BLaER1 (cell line): ENCODE measurements around the gene AMOTL2.

Source experiments
- H3K27ac ChIP-seq: shearing (Covaris generic); formaldehyde crosslinking; 2 replicates; pipeline ENCODE4 v1.8.1; 2022
- H3K27me3 ChIP-seq: shearing (Covaris generic); formaldehyde crosslinking; 2 replicates; pipeline ENCODE4 v1.8.1; 2022
- H3K36me3 ChIP-seq: shearing (Covaris generic); formaldehyde crosslinking; 2 replicates; pipeline ENCODE4 v1.8.1; 2022
- H3K4me1 ChIP-seq: shearing (Covaris generic); formaldehyde crosslinking; 2 replicates; pipeline ENCODE4 v1.8.1; 2022
- H3K4me2 ChIP-seq: shearing (Covaris generic); formaldehyde crosslinking; 2 replicates; pipeline ENCODE4 v1.8.1; 2022
- H3K4me3 ChIP-seq: shearing (Covaris generic); formaldehyde crosslinking; 2 replicates; pipeline ENCODE4 v1.8.1; 2022
- H3K9ac ChIP-seq: shearing (Covaris generic); formaldehyde crosslinking; 2 replicates; pipeline ENCODE4 v1.8.1; 2022
- H3K9me3 ChIP-seq: shearing (Covaris generic); formaldehyde crosslinking; 2 replicates; pipeline ENCODE4 v1.8.1; 2022
- H4K20me1 ChIP-seq: shearing (Covaris generic); formaldehyde crosslinking; 2 replicates; pipeline ENCODE4 v1.8.1; 2022
- Cebpa-rat ChIP-seq: shearing (Covaris generic); IDR thresholded peaks from 2 replicates; pipeline ENCODE4 v1.8.1; 2022

AMOTL2 gene

DNA sequence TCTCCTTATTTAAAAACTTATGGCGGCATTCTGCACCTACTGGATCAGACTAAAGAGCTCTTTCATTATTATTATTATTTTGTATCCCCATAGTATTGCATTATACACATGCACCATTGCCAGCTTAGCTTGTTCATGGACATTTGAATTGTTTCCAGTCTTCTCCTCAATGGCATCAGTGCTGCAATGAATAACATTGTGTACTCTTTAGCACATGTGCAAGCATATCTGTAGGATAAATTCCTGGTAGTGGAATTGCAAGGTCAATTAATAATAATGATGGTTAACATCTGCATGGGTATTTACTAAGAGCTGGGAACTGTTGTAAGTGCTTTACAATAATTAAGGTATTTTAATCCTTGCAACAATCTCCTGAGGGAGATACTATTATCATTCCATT is 52.0 kb downstream of the AMOTL2 start:
- H3K4me1 ChIP-seq: peaks cover 12% of the 10 kb centered on the region
- H4K20me1 ChIP-seq: no peaks in the 10 kb centered on the region
- no peaks in the 10 kb centered on the region for H3K9me3 ChIP-seq
- no peak overlapping the region for H3K9ac ChIP-seq
- no peak overlapping the region for H3K4me3 ChIP-seq
- H3K27me3 ChIP-seq: no peaks in the 10 kb centered on the region
- no peaks in the 10 kb centered on the region for H3K36me3 ChIP-seq
- no peak for TF ChIP-seq Cebpa-rat
- no peak overlapping the region for H3K4me2 ChIP-seq
- no peak overlapping the region for H3K27ac ChIP-seq

DNA sequence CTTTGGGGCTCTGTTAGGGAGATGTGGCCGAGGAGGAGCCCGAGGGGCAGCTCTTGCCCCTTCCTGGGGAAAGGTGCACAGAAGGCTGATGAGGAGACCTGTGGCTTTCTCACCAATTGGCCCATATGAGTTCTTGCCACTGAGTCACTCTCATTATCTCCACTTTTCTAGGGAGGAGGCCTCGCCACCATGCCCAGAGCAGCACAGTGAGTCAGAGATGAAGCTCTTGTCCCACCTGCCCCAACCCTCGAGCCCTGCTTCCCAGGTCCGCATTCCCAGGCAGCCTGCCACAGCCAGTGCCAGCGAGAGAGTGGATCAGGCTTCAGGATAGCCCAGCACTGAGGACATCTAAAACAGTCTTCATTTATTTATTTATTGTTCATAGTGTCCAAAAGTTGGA is 53.5 kb downstream of the AMOTL2 start:
- Histone ChIP-seq H3K9ac (no peak overlapping the region), H3K4me1 (no peaks in the 10 kb centered on the region), H3K4me3 (no peak overlapping the region), H4K20me1 (no peaks in the 10 kb centered on the region), H3K36me3 (no peaks in the 10 kb centered on the region), H3K27ac (no peak overlapping the region), H3K4me2 (no peak overlapping the region), H3K27me3 (no peaks in the 10 kb centered on the region), H3K9me3 (no peaks in the 10 kb centered on the region)
- TF ChIP-seq Cebpa-rat: no peak

DNA sequence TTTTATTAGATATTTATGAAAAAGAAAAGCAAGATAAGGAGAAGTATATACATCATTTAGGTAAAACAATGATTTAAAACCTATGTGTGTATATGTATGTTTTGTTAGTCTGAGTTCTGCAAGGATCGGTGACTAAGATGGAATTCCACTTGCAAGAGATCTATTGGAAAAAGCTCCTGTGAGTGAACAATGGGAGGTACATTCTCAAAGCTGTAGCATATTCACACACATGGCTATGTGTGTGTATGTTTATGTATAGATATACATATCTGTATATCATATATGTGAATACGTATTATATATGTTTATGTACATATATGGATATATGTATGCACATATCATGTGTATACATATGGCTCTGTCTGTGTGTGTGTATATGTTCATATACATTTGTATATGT is 54.3 kb downstream of the AMOTL2 start:
- H3K9me3 ChIP-seq: no peaks in the 10 kb centered on the region
- H3K27me3 ChIP-seq: no peaks in the 10 kb centered on the region
- H3K9ac ChIP-seq: no peak overlapping the region
- no peaks in the 10 kb centered on the region for H3K4me1 ChIP-seq
- no peaks in the 10 kb centered on the region for H4K20me1 ChIP-seq
- no peak for TF ChIP-seq Cebpa-rat
- no peak overlapping the region for H3K27ac ChIP-seq
- no peak overlapping the region for H3K4me3 ChIP-seq
- H3K4me2 ChIP-seq: no peak overlapping the region
- H3K36me3 ChIP-seq: no peaks in the 10 kb centered on the region

DNA sequence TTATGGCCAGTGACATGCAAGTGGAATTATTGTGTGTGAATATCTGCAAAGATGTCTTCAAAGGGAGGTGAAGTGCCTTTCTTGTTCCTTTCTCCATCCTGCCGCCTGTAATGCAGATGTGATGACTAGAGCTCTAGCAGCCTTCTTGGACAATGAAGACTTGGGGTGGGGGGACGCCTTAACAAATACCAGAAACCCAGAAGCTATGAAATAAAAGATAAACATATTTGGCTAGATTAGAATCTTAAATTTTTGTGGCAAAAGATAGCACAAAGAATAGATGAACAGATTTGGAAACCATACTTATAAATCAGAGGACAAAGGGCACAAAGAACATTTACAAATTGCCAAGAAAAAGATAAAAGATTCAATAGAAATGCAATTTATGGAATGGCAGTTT is 56.1 kb downstream of the AMOTL2 start:
- Histone ChIP-seq H3K4me2 (no peak overlapping the region), H3K36me3 (no peaks in the 10 kb centered on the region), H3K4me1 (no peaks in the 10 kb centered on the region), H3K27me3 (no peaks in the 10 kb centered on the region), H3K27ac (no peak overlapping the region), H3K4me3 (no peak overlapping the region), H3K9ac (no peak overlapping the region), H4K20me1 (no peaks in the 10 kb centered on the region), H3K9me3 (no peaks in the 10 kb centered on the region)
- TF ChIP-seq Cebpa-rat: no peak

DNA sequence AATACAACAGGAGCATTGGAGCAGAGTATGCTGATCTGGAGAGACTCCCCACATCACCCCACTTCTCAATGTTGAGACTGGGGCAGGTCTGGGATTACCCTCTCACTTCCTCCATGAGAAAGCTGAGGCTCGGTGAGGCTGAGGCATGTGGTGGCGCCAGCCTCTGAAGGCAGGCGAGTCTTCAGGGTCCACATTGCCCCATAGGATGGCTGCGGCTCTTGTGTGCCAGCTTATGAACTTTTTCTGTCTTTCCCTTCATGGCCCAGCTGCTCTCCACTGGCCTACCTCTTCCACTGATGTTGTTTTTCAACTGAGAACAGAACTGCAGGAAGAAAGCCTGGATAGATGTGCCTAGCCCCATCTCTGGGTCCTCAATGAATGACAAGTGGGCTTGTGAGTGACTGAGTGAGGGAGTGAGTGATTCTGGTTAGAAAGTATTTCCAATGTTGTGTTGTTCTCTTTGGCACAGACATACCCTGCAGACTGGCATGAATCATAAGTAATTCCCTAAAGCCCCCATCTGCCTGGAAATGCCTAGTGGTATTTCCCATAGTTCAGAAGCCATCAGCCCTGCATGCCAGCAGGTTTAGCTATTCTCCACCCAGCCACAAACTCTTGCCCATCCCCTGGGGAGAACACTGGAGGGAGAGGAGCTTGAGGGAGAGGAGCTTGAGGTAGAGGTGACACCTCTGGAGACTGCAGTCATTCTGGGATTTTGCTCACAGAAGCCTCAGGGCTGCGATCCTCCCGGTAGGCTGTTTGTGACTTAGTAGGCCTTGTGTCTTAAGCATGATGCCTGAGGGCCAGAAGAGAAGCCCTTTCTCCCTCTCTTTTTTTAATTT is 56.9 kb downstream of the AMOTL2 start:
- H3K9me3 ChIP-seq: no peaks in the 10 kb centered on the region
- H4K20me1 ChIP-seq: no peaks in the 10 kb centered on the region
- no peak overlapping the region for H3K4me2 ChIP-seq
- H3K9ac ChIP-seq: no peak overlapping the region
- no peak overlapping the region for H3K27ac ChIP-seq
- TF ChIP-seq Cebpa-rat: no peak
- peaks cover 4% of the 10 kb centered on the region; the same call in 1 of the 2 replicates for H3K27me3 ChIP-seq
- H3K4me1 ChIP-seq: no peaks in the 10 kb centered on the region
- H3K36me3 ChIP-seq: no peaks in the 10 kb centered on the region
- no peak overlapping the region for H3K4me3 ChIP-seq

DNA sequence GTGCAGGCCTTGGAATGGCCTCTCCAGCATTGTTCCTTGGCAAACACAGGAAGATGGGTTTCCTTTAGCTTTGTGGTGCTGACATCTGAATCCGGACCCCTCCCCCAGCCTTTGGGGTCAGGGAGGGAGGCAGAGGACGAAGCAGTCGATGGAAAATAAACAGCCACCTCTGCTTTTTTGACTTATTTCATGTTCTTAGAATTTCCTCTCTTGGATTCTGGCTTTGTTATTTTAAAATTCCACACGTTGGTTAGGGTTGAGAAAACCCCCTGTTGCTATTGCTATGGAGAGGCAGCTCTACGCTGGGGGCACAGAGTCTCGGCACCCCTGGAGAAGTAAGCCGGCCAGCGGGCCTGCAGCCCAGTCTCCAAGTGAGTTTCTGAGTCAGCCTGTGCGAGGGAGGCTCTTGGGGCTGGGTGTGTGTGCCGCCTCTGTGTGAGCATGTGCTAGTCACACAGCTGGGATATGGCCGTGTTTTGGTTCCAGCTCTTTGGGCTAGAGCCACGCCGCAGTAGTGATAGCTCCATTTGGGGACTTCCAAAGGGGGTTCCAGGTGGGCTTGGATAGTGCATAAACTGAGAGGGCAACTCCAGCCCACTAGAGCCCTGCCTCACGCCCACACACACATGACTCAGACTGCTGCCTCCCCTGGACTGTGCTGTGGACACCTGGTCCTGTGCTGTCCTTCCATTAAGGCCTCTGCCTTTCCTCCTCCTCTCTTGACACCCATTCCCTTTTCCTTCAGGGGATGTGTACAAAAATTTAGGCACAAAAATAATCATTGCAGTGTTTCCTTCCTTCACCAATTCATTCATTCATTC is 58.8 kb downstream of the AMOTL2 start:
- no peaks in the 10 kb centered on the region for H3K36me3 ChIP-seq
- no peak overlapping the region for H3K4me2 ChIP-seq
- TF ChIP-seq Cebpa-rat: no peak
- H4K20me1 ChIP-seq: no peaks in the 10 kb centered on the region
- H3K27ac ChIP-seq: no peak overlapping the region
- H3K9ac ChIP-seq: no peak overlapping the region
- H3K4me3 ChIP-seq: no peak overlapping the region
- peaks cover 1% of the 10 kb centered on the region; the same call in 1 of the 2 replicates for H3K4me1 ChIP-seq
- no peaks in the 10 kb centered on the region for H3K9me3 ChIP-seq
- peaks cover 4% of the 10 kb centered on the region; the same call in 1 of the 2 replicates for H3K27me3 ChIP-seq

DNA sequence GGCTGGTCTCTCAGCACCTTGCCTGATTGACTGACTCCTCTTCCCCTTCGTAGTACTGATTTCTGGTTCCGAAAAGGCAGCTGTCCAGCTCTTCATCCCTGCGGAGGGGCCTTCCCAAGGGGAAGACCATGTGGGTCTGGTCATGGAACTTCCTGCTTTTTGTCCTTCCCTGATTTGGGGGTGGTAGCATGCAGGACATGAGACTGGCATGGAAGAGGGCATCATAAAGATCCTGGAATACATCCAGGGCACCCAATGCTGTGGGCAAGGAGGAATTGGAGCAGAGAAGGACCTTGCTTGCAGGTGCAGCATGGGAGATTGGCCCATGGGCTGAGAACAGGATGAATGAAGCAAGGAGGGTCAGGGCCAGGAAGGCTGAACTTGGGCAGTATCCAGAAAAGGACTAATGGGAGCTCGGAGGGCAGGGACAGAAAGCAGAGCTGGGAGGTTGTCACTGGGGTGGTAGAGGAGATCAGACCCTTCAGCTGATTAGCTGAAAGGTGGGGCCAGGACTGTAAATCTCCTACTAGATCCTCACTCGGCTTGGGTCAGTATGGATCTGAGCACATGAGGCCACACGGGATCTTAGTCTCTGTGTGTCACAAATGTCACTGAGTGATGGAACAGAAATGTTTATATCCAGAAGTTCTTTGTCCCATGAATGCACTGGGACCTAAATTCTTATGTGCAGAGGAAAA is 59.5 kb downstream of the AMOTL2 start:
- no peak overlapping the region for H3K9ac ChIP-seq
- H3K4me3 ChIP-seq: no peak overlapping the region

DNA sequence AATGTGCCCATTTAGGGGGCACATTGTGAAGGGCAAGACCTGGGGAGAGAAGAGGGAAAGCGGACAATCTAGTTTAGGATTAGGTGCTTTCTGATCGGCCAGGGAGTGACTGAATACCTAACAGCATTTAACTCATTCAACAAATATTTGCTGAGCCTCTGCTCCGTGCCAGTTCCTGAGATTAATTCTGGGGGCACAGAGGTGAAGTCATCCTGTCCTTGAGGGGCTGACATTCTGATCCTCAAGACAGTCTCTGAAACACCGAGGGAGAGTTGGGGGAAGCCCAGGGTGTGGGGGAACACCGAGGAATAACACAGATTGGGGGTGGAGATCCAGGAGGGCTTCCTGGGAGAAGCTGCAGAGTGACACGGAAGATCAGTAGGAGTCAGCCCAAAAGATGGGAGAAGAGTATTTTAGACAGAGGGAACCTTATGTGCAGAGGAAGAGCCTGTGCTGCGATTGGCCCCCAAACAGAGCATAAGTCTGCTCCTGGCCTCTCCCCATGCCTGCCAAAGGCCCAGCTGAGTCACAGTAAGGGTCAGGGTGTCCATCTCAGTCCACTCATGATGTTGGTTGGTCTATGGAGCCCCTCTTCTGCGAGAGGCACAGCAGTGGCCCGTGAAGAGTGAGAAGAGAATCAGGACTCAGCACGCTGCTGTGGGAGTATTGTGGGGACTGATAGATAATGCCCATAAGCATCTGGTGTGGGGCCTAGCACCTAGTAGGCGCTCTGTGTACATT is 60.2 kb downstream of the AMOTL2 start:
- Histone ChIP-seq H4K20me1 (no peaks in the 10 kb centered on the region), H3K9ac (no peak overlapping the region), H3K27me3 (peaks cover 4% of the 10 kb centered on the region; the same call in 1 of the 2 replicates), H3K4me2 (no peak overlapping the region), H3K27ac (no peak overlapping the region), H3K9me3 (no peaks in the 10 kb centered on the region), H3K4me3 (no peak overlapping the region), H3K36me3 (no peaks in the 10 kb centered on the region), H3K4me1 (peaks cover 10% of the 10 kb centered on the region)
- TF ChIP-seq Cebpa-rat: no peak

More for the DNA sequence above, 59.5 kb downstream of the AMOTL2 start:
- no peak overlapping the region for H3K27ac ChIP-seq
- H3K36me3 ChIP-seq: no peaks in the 10 kb centered on the region
- H4K20me1 ChIP-seq: no peaks in the 10 kb centered on the region
- H3K9me3 ChIP-seq: no peaks in the 10 kb centered on the region
- H3K4me1 ChIP-seq: peaks cover 9% of the 10 kb centered on the region
- no peak for TF ChIP-seq Cebpa-rat
- H3K27me3 ChIP-seq: peaks cover 4% of the 10 kb centered on the region; the same call in 1 of the 2 replicates
- H3K4me2 ChIP-seq: no peak overlapping the region
